GM12878 (cell line): Measurements from ENCODE around the gene FAM83G. TPM values are rescaled to one million over a fixed set of nuclear protein-coding genes. Genes with fewer than 3 reads are reported as not detected.

Source experiments
- ATAC-seq: fragments of 200-7000 bp; cut with Tn5 transposase; 3 replicates; pipeline ENCODE4 v1.9.1; 2020; ENCODE audit warnings: mild to moderate bottlenecking, moderate library complexity
- BruUV-seq: library from RNA; stranded (reverse); fragments of 400-500 nt; replicated peaks from 2 replicates; lab custom pipeline; 2021; lab: Mats Ljungman, UMichigan
- CTCF ChIA-PET: fragments of 300-600 bp; sonication (Branson Sonifier 250); formaldehyde crosslinking; extraction: SDS; loops from one replicate; lab custom pipeline; 2021; ENCODE audit warnings: inconsistent platforms; lab: Yijun Ruan, JAX
- POLR2A ChIA-PET: fragments of 350-600 bp; formaldehyde crosslinking; extraction: SDS; loops from one replicate; lab custom pipeline; 2021; ENCODE audit warnings: inconsistent platforms; lab: Charles Lee
- RAD21 ChIA-PET: fragments of 300-600 bp; sonication (Branson Sonifier 250); formaldehyde crosslinking; loops from one replicate; lab custom pipeline; 2023; ENCODE audit warnings: antibody characterized with exemption; ENCODE audit not compliant: unreplicated experiment; lab: Charles Lee
- SMC1A ChIA-PET: fragments of 300-600 bp; sonication (Branson Sonifier 250); formaldehyde crosslinking; loops from one replicate; lab custom pipeline; 2023; ENCODE audit not compliant: unreplicated experiment, uncharacterized antibody; lab: Charles Lee
- DNase-seq: peaks from one replicate; pipeline ENCODE4 v3.0.0-alpha.2; 2011; ENCODE audit warnings: low read depth, low spot score
- FAIRE-seq: peaks from 3 replicates; lab custom pipeline; 2011; peaks lifted over from hg19 to GRCh38; lab: Jason Lieb, UNC
- H2AFZ ChIP-seq: 2 replicates; pipeline ENCODE4 v1.6.0; 2011; ENCODE audit warnings: low read depth, low read length, control low read depth; ENCODE audit not compliant: control insufficient read depth
- H3K27ac ChIP-seq: 2 replicates; pipeline ENCODE4 v1.5.1; 2011; ENCODE audit warnings: control low read depth; ENCODE audit not compliant: control insufficient read depth, insufficient read depth
- H3K27me3 ChIP-seq, 2 experiments: replicated peaks in 1 of 2; 2 replicates each; pipeline versions ENCODE4 v1.6.0 to v1.6.1; 2011; ENCODE audit warnings: low read length in 1 of 2; ENCODE audit not compliant: control insufficient read depth in 2 of 2, insufficient read depth in 2 of 2
- H3K36me3 ChIP-seq, 2 experiments: 2 replicates each; pipeline ENCODE4 v1.5.1; 2011; ENCODE audit warnings: low read length in 1 of 2; ENCODE audit not compliant: control insufficient read depth in 2 of 2, insufficient read depth in 2 of 2
- H3K4me1 ChIP-seq: 2 replicates; pipeline ENCODE4 v1.6.1; 2011; ENCODE audit warnings: mild to moderate bottlenecking, low read length, moderate library complexity, mixed read lengths; ENCODE audit not compliant: control insufficient read depth, insufficient read depth
- H3K4me2 ChIP-seq: 2 replicates; pipeline ENCODE4 v1.6.0; 2011; ENCODE audit warnings: control low read depth; ENCODE audit not compliant: control insufficient read depth, insufficient read depth
- H3K4me3 ChIP-seq: fragments of 200-600 bp; sonication (generic); 2 replicates; pipeline ENCODE4 v1.5.1; 2016
- H3K79me2 ChIP-seq: 2 replicates; pipeline ENCODE4 v1.6.0; 2011; ENCODE audit warnings: low read length; ENCODE audit not compliant: control insufficient read depth, insufficient read depth
- H3K9ac ChIP-seq: 2 replicates; pipeline ENCODE4 v1.8.0; 2011; ENCODE audit warnings: low read length, control low read depth, mixed read lengths; ENCODE audit not compliant: control insufficient read depth, insufficient read depth
- H3K9me3 ChIP-seq: replicated peaks from 3 replicates; pipeline ENCODE4 v1.5.1; 2011; ENCODE audit warnings: mild to moderate bottlenecking, low read length; ENCODE audit not compliant: control insufficient read depth, insufficient read depth
- H4K20me1 ChIP-seq: 2 replicates; pipeline ENCODE4 v1.6.0; 2011; ENCODE audit not compliant: control insufficient read depth, insufficient read depth
- BCL3 ChIP-seq: IDR thresholded peaks from 2 replicates; pipeline ENCODE4 v1.6.1; 2011; ENCODE audit warnings: borderline replicate concordance, low read depth, mild to moderate bottlenecking, moderate library complexity, low read length; ENCODE audit not compliant: insufficient read depth, poor library complexity, severe bottlenecking
- BRCA1 ChIP-seq: IDR thresholded peaks from 2 replicates; pipeline ENCODE4 v1.6.1; 2011; ENCODE audit warnings: low read depth, low read length, improper control_type of control experiment
- EED ChIP-seq: sonication (generic); IDR thresholded peaks from 2 replicates; pipeline ENCODE4 v1.6.1; 2016; ENCODE audit warnings: antibody characterized with exemption, low read depth
- EZH2 ChIP-seq: IDR thresholded peaks from 2 replicates; pipeline ENCODE4 v1.6.1; 2012; ENCODE audit warnings: low read depth, mild to moderate bottlenecking, control low read depth, inconsistent platforms, low read length, borderline replicate concordance; ENCODE audit not compliant: control insufficient read depth
- HCFC1 ChIP-seq: fragments of 150-350 bp; IDR thresholded peaks from 2 replicates; pipeline ENCODE4 v1.6.1; 2014; ENCODE audit warnings: low read length
- KDM1A ChIP-seq: fragments of 200-600 bp; sonication (generic); IDR thresholded peaks from 2 replicates; pipeline ENCODE4 v1.6.1; 2016; ENCODE audit warnings: borderline replicate concordance
- NBN ChIP-seq: fragments of 450-650 bp; IDR thresholded peaks from 2 replicates; pipeline ENCODE4 v1.6.1; 2016
- NKRF ChIP-seq: fragments of 450-650 bp; conservative IDR thresholded peaks from 2 replicates; pipeline ENCODE4 v1.6.1; 2017; ENCODE audit warnings: mild to moderate bottlenecking, moderate library complexity
- NR2C2 ChIP-seq: IDR thresholded peaks from 2 replicates; pipeline ENCODE4 v1.6.1; 2011; ENCODE audit warnings: borderline replicate concordance, low read depth; ENCODE audit not compliant: control insufficient read depth, insufficient read length
- POLR2AphosphoS5 ChIP-seq: IDR thresholded peaks from 2 replicates; pipeline ENCODE4 v1.6.1; 2011; ENCODE audit warnings: mild to moderate bottlenecking, low read length, inconsistent platforms
- RB1 ChIP-seq: fragments of 450-650 bp; formaldehyde crosslinking; IDR thresholded peaks from 2 replicates; pipeline ENCODE4 v1.6.1; 2017; ENCODE audit warnings: mild to moderate bottlenecking, borderline replicate concordance
- REST ChIP-seq: IDR thresholded peaks from 2 replicates; pipeline ENCODE4 v1.6.1; 2012; ENCODE audit warnings: mild to moderate bottlenecking, low read depth, low read length
- TARDBP ChIP-seq: IDR thresholded peaks from 2 replicates; pipeline ENCODE4 v1.6.1; 2016; ENCODE audit warnings: borderline replicate concordance
- TCF12 ChIP-seq: IDR thresholded peaks from 2 replicates; pipeline ENCODE4 v1.6.1; 2011; ENCODE audit warnings: low read depth, mild to moderate bottlenecking, low read length
- ZNF217 ChIP-seq: fragments of 450-650 bp; IDR thresholded peaks from 2 replicates; pipeline ENCODE4 v1.6.1; 2017; ENCODE audit warnings: antibody characterized with exemption, mild to moderate bottlenecking
- ZNF24 ChIP-seq: fragments of 450-650 bp; IDR thresholded peaks from 2 replicates; pipeline ENCODE4 v1.6.1; 2017; ENCODE audit warnings: antibody characterized with exemption, mild to moderate bottlenecking
- ZSCAN29 ChIP-seq: fragments of 450-650 bp; IDR thresholded peaks from 2 replicates; pipeline ENCODE4 v1.6.1; 2017; ENCODE audit warnings: mild to moderate bottlenecking, moderate library complexity
- ZZZ3 ChIP-seq: IDR thresholded peaks from 2 replicates; pipeline ENCODE4 v1.6.1; 2011; ENCODE audit warnings: low read depth; ENCODE audit not compliant: control insufficient read depth, insufficient read length
- WGBS: methylation state at CpG from one replicate; pipeline ENCODE4 v1.1.6; 2016; ENCODE audit warnings: low lambda C conversion rate; ENCODE audit not compliant: insufficient replicate concordance, insufficient coverage; ENCODE audit errors: missing lambda C conversion rate; 5-methylcytosine and 5-hydroxymethylcytosine counted together
- in situ Hi-C: fragments of 300-500 bp; cut with MboI; formaldehyde crosslinking; loops from 9 replicates; pipeline ENCODE4 v1.14.3; 2018; ENCODE audit warnings: mixed read lengths
- intact Hi-C: fragments of 100-400 bp; cut with micrococcal nuclease; formaldehyde crosslinking; loops from one replicate; pipeline ENCODE4 v1.14.2; 2022; ENCODE audit not compliant: unreplicated experiment
- polyA plus RNA-seq, 11 experiments: library from polyadenylated mRNA; depleted of rRNA in 4 of 11; unstranded in 6 of 11; stranded (reverse) in 5 of 11; fragments of >200 nt; fragmentation: Nextera tagmentation in 4 of 11; fragmentation: Illumina TruSeq in 1 of 11; extraction: Ambion mirVana in 4 of 11; extraction: Trizol in 1 of 11; gene quantifications; 1 replicate in 1 of 11; 2 replicates in 10 of 11; pipeline versions ENCODE4 v1.2.1 to v1.2.3, GENCODE V29; 2011 to 2016; ENCODE audit warnings: inconsistent platforms in 2 of 11, missing spikeins in 2 of 11, low read depth in 1 of 11
- total RNA-seq, 4 experiments: library from RNA; depleted of rRNA in 3 of 4; stranded (reverse); fragments of >200 nt in 3 of 4; fragmentation: Illumina TruSeq in 1 of 4; extraction: Trizol in 1 of 4; gene quantifications; 2 replicates each; pipeline versions ENCODE4 v1.2.1 to v1.2.3, GENCODE V29; 2013 to 2021

FAM83G gene
- total and polyA plus RNA-seq, 10 of the 15 experiments (the other 5 are each of a cell fraction or from before 2014, with no cell fraction given) = 0.03 to 16.7 (median 6.5) TPM

- Histone ChIP-seq H3K9ac (no peak overlapping the region), H3K9me3 (no peaks in the 10 kb centered on the region), H3K36me3 (no peaks in the 10 kb centered on the region), H3K27me3 (no peaks in the 10 kb centered on the region), H3K4me2 (peak overlapping the region; percentile 48), H3K79me2 (no peaks in the 10 kb centered on the region), H3K27ac (peak overlapping the region; percentile 25), H4K20me1 (no peaks in the 10 kb centered on the region), H2AFZ (peak overlapping the region; percentile 42), H3K4me1 (peaks cover 10% of the 10 kb centered on the region), H3K4me3 (no peak overlapping the region)
- DNase-seq (peak; percentile 44), FAIRE-seq (peak; percentile 73), ATAC-seq (peak; percentile 96)
- WGBS = 15% methylated on average over 17 of the region's 17 CpGs
- ChIA-PET RAD21 (interaction anchor here (0.6 to 1.8 kb wide), 17 partner anchors 11 to 335 kb away, joined by 3 to 13 read pairs (median 4); partner anchors contain the start of genes FAM83G and PRPSAP2), SMC1A (interaction anchor here (0.7 to 2.0 kb wide), 15 partner anchors 22 to 335 kb away, joined by 3 to 9 read pairs (median 3); no protein-coding TSS in a partner anchor), CTCF (interaction anchor here (0.6 to 2.4 kb wide), 42 partner anchors 9 to 335 kb away, joined by 3 to 14 read pairs (median 4); partner anchors contain the start of genes FAM83G and SLC5A10), POLR2A (interaction anchor here (0.7 to 0.8 kb wide), 2 partner anchors 37 to 106 kb away, joined by 3 read pairs; no protein-coding TSS in a partner anchor)
- no TSS peak for BruUV-seq
- intact Hi-C loops (no loop called here), in situ Hi-C loops (no loop called here)
- TF ChIP-seq RB1 = peak; percentile 56; the same call in 1 of the 2 replicates
- TF ChIP-seq HCFC1 = 0 out of 2 replicates have a peak, but pooled peaks have one; percentile 12
- TF ChIP-seq KDM1A = no peak
- no peak for TF ChIP-seq EZH2
- TF ChIP-seq BCL3 = no peak
- no peak for TF ChIP-seq NR2C2
- TF ChIP-seq REST = no peak
- TF ChIP-seq NBN = peak; percentile 66
- no peak for TF ChIP-seq ZSCAN29
- no peak for TF ChIP-seq TCF12
- no peak for TF ChIP-seq ZZZ3
- no peak for TF ChIP-seq POLR2AphosphoS5
- TF ChIP-seq NKRF = no peak
- no peak for TF ChIP-seq BRCA1
- TF ChIP-seq TARDBP = no peak
- 0 out of 2 replicates have a peak, but pooled peaks have one; percentile 32 for TF ChIP-seq EED
- TF ChIP-seq ZNF217 = no peak
- no peak for TF ChIP-seq ZNF24
Observed at GRCh38 chr17:18960803-18961511, 43.6 kb downstream of the FAM83G start.
